BJ (cell line): ENCODE data around the gene SHANK3. TPM values are rescaled to one million over a fixed set of nuclear protein-coding genes. Genes with fewer than 3 reads are reported as not detected.

ENCODE experiments used
- CTCF ChIA-PET: fragments of 350-600 bp; formaldehyde crosslinking; extraction: SDS; loops from one replicate; lab custom pipeline; 2021; ENCODE audit warnings: antibody characterized with exemption, inconsistent platforms; lab: Yijun Ruan, JAX
- POLR2A ChIA-PET: fragments of 300-600 bp; sonication (Branson Sonifier 250); formaldehyde crosslinking; extraction: SDS; loops from one replicate; lab custom pipeline; 2021; ENCODE audit warnings: antibody characterized with exemption; lab: Charles Lee
- DNase-seq: peaks from one replicate; pipeline ENCODE4 v3.0.0-alpha.2; 2011; ENCODE audit warnings: low read depth
- H3K27me3 ChIP-seq: 2 replicates; pipeline ENCODE4 v1.6.0; 2011; ENCODE audit warnings: low read length; ENCODE audit not compliant: control insufficient read depth, insufficient read depth
- H3K36me3 ChIP-seq: 2 replicates; pipeline ENCODE4 v1.5.1; 2011; ENCODE audit warnings: low read length; ENCODE audit not compliant: control insufficient read depth, insufficient read depth
- H3K4me3 ChIP-seq: 2 replicates; pipeline ENCODE4 v1.5.1; 2011; ENCODE audit warnings: low read depth, mild to moderate bottlenecking, control low read depth, low read length
- polyA plus RNA-seq: library from polyadenylated mRNA; depleted of rRNA; stranded (reverse); fragments of >200 nt; gene quantifications from 2 replicates; pipeline ENCODE4 v1.2.3, GENCODE V29; 2011
- TF ChIP-seq, protein P1 (sequence below): IDR thresholded peaks from 2 replicates; pipeline ENCODE4 v1.5.1; 2011; ENCODE audit warnings: low read depth, mild to moderate bottlenecking, control low read depth, inconsistent platforms, low read length, moderate library complexity; ENCODE audit not compliant: insufficient read depth

Gene SHANK3
- polyA plus RNA-seq, 1 experiment: 0.25 TPM

DNA sequence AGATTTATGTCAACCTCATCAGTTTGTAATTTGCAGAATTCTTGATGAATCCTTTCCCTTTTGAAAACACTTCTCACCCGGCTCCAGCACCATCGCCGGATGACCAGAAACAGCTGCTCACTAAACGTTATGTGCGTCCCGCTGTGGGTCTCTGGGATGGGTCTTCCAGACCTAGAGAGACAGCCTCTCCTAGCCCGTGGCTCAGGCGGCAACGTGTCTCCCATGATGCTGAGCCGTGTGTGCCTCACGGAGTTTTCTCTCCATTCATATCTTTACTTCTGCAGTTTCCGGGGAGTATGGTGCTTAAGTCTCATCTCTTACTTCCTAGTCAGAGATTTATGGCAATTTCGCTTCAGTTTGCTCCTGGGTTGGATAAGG lies 40.4 kb downstream of the SHANK3 start:
- no peak for DNase-seq

DNA sequence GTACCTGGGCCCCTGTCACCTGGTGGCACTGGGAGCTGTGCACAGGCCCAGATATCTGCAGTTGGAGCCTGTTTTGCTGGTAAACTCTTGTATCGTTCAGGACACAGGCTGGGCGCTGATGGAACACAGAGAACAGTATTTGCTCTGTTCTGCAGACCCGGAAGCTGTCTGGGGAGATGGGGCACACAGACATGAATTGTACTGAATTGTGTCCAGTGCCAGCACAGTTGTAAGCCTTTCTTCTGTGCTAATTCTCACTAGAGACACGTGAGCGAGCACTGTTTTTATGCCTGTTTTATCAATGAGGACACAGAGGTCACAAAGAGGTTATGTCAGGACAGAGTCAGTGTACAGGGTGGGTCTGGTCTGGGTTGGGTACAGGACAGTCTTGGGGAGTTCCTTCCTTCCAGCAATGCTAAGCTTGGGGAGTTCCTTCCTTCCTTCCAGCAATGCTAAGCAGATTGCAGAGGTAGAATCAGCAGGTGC lies 41.0 kb downstream of the SHANK3 start:
- POLR2A ChIA-PET: no interaction called here
- DNase-seq: no peak
- peaks cover 3% of the 10 kb centered on the region for H3K27me3 ChIP-seq
- TF ChIP-seq, protein P1, sequence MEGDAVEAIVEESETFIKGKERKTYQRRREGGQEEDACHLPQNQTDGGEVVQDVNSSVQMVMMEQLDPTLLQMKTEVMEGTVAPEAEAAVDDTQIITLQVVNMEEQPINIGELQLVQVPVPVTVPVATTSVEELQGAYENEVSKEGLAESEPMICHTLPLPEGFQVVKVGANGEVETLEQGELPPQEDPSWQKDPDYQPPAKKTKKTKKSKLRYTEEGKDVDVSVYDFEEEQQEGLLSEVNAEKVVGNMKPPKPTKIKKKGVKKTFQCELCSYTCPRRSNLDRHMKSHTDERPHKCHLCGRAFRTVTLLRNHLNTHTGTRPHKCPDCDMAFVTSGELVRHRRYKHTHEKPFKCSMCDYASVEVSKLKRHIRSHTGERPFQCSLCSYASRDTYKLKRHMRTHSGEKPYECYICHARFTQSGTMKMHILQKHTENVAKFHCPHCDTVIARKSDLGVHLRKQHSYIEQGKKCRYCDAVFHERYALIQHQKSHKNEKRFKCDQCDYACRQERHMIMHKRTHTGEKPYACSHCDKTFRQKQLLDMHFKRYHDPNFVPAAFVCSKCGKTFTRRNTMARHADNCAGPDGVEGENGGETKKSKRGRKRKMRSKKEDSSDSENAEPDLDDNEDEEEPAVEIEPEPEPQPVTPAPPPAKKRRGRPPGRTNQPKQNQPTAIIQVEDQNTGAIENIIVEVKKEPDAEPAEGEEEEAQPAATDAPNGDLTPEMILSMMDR: no peak
- H3K4me3 ChIP-seq: no peak overlapping the region
- H3K36me3 ChIP-seq: no peaks in the 10 kb centered on the region
- CTCF ChIA-PET: no interaction called here

More for the DNA sequence above, 40.4 kb downstream of the SHANK3 start:
- ChIA-PET POLR2A (no interaction called here), CTCF (no interaction called here)
- TF ChIP-seq, protein P1: no peak
- H3K36me3 ChIP-seq: no peaks in the 10 kb centered on the region
- peaks cover 3% of the 10 kb centered on the region for H3K27me3 ChIP-seq
- no peak overlapping the region for H3K4me3 ChIP-seq

DNA sequence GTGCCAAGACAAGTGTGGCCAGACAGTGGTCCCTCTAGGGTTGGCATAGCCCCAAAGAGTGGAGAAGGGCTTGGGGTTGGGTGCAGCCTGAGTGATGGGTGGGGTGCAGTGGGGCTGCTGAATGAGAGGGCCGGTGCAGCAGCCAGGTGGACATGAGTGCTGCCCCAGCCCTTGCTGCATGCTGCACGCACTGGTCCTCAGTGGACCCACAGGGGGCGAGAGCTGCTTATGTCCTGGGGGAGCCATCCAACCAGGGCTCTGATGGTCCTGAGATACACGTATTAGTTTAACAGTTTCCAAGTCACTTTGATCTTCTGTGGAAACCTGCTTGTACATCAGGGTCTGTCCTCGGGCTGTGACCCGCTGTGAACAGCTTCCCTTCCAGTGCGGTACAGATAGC lies 41.5 kb downstream of the SHANK3 start:
- ChIA-PET POLR2A (no interaction called here), CTCF (no interaction called here)

DNA sequence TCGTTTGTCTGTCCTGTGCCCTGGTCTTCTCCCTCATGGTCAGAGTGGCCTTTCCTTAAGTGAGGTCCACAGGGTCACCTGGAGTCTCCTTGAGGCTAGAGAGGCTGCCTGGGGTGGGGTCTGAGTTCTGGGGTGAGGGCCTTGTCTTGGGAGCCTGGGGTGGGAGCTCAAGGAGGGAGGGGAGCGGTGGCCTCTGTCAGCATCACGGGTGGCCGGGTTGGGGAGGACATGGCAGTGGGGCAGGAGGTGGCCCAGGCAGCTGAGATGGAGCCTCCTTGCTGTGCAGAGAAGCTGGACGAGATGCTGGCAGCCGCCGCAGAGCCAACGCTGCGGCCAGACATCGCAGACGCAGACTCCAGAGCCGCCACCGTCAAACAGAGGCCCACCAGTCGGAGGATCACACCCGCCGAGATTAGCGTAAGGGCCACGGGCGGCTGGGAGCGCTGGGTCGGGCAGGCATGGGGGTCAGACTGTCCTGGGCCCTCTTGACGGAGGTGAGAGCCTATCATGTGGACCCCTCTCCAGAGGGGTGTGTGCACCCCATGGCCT lies 42.1 kb downstream of the SHANK3 start:
- ChIA-PET CTCF (no interaction called here), POLR2A (no interaction called here)
- DNase-seq: no peak
- H3K4me3 ChIP-seq: no peak overlapping the region
- H3K36me3 ChIP-seq: no peaks in the 10 kb centered on the region
- peaks cover 7% of the 10 kb centered on the region for H3K27me3 ChIP-seq
- TF ChIP-seq, protein P1: no peak

More for the DNA sequence above, 41.5 kb downstream of the SHANK3 start:
- no peak overlapping the region for H3K4me3 ChIP-seq
- no peak for DNase-seq
- peaks cover 4% of the 10 kb centered on the region for H3K27me3 ChIP-seq
- TF ChIP-seq, protein P1: no peak
- H3K36me3 ChIP-seq: no peaks in the 10 kb centered on the region

DNA sequence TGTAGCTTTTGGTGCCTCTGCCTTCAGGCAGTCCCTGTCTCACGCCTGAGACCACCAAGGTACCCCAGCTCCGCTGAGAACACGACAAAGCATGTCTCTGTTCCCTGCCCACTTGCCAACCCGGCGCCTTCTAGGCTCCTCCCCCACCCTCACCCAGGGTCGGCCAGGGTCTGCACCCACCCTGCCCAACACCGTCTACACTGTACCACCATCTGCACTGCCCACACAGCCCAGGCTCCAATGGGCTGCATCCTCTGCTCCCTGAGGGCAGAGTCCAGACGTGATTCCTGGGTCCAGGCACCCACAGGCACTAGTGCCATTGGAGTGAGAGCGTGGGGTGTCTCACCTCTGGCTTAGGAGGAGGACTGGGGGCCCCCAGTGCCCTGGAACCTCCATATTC lies 42.6 kb downstream of the SHANK3 start:
- Histone ChIP-seq H3K36me3 (no peaks in the 10 kb centered on the region), H3K27me3 (peaks cover 7% of the 10 kb centered on the region), H3K4me3 (no peak overlapping the region)
- POLR2A ChIA-PET: no interaction called here
- TF ChIP-seq, protein P1: no peak
- no peak for DNase-seq
- CTCF ChIA-PET: no interaction called here
